Gastrocnemius medialis (tissue), 4 donors: ENCODE measurements around the gene CAMKV. TPM values are rescaled to one million over a fixed set of nuclear protein-coding genes. Genes with fewer than 3 reads are reported as not detected.

ENCODE experiments used
- total RNA-seq, 4 donors: library from RNA; depleted of rRNA; stranded (reverse); fragments of >200 nt; gene quantifications; one replicate each; pipeline versions ENCODE4 v1.1.0 to v1.2.3, GENCODE V29; 2016

Gene CAMKV
- total RNA-seq, 4 donors from 2014 or later: not detected

Other genes starting within 250 kb of the CAMKV start
- gene APEH, start 195.6 kb downstream of the CAMKV start, total RNA-seq: 100 to 1,000 TPM; 103 to 140 (median 108) TPM
- 1 to 10 TPM in 3 of 4 donors, under 1 TPM in 1; 0.10 to 4.8 (median 2.4) TPM for gene MST1, start 180.4 kb downstream of the CAMKV start, total RNA-seq
- gene RNF123, start 180.3 kb downstream of the CAMKV start, total RNA-seq: 100 to 1,000 TPM in 3 of 4 donors, 10 to 100 TPM in 1; 82.8 to 132 (median 128) TPM
- under 1 TPM in 3 of 4 donors, not detected in 1; 0.10 to 0.76 (median 0.42) TPM for gene AMIGO3, start 150.2 kb downstream of the CAMKV start, total RNA-seq
- 10 to 100 TPM; 14.2 to 26.1 (median 17.0) TPM for gene GMPPB, start 146.0 kb downstream of the CAMKV start, total RNA-seq
- gene IP6K1, start 83.4 kb downstream of the CAMKV start, total RNA-seq: 10 to 100 TPM; 13.5 to 22.2 (median 19.5) TPM
- gene CDHR4, start 70.0 kb downstream of the CAMKV start, total RNA-seq: not detected
- 10 to 100 TPM in 1 of 4 donors, 1 to 10 TPM in 2, not detected in 1; 1.1 to 10.9 (median 5.2) TPM for gene INKA1, start 66.6 kb downstream of the CAMKV start, total RNA-seq
- 10 to 100 TPM in 1 of 4 donors, 1 to 10 TPM in 3; 3.5 to 16.1 (median 5.1) TPM for gene UBA7, start 56.0 kb downstream of the CAMKV start, total RNA-seq
- 1 to 10 TPM in 3 of 4 donors, under 1 TPM in 1; 0.36 to 4.2 (median 1.1) TPM for gene TRAIP, start 13.3 kb downstream of the CAMKV start, total RNA-seq
- gene MST1R, start 34.0 kb upstream of the CAMKV start, total RNA-seq: under 1 TPM in 3 of 4 donors, not detected in 1; 0.40 to 0.81 (median 0.51) TPM
- 10 to 100 TPM; 13.9 to 41.9 (median 23.9) TPM for gene MON1A, start 59.9 kb upstream of the CAMKV start, total RNA-seq
- 10 to 100 TPM; 27.2 to 55.6 (median 30.6) TPM for gene RBM6, start 70.2 kb upstream of the CAMKV start, total RNA-seq
- gene RBM5, start 219.0 kb upstream of the CAMKV start, total RNA-seq: 100 to 1,000 TPM in 1 of 4 donors, 10 to 100 TPM in 3; 41.1 to 108 (median 48.2) TPM